Central memory CD8-positive, alpha-beta T cell (primary cell): ENCODE measurements around the gene VSTM5.
A peak's percentile ranks its signal among the peaks of the same experiment; 100 is the strongest.

Source experiments
- ATAC-seq: fragments of 150-1000 bp; cut with Tn5 transposase; replicated peaks from 2 replicates; pipeline ENCODE4 v1.10.0; 2022; ENCODE audit warnings: mild to moderate bottlenecking, moderate FRiP score, moderate number of reproducible peaks; ENCODE audit not compliant: poor library complexity, severe bottlenecking; ENCODE audit errors: extremely low read depth
- DNase-seq, 2 donors: peaks; one replicate each; pipeline ENCODE4 v3.0.0; 2021; ENCODE audit warnings: low spot score in 2 of 2
- H3K27ac Mint-ChIP-seq: one replicate; pipeline ENCODE4 v1.8.0; 2022; ENCODE audit warnings: low read depth, mild to moderate bottlenecking, moderate library complexity, mixed read lengths
- H3K27me3 Mint-ChIP-seq: one replicate; pipeline ENCODE4 v1.8.0; 2022; ENCODE audit warnings: mixed read lengths
- H3K36me3 Mint-ChIP-seq: one replicate; pipeline ENCODE4 v1.8.0; 2022; ENCODE audit warnings: mild to moderate bottlenecking, moderate library complexity, mixed read lengths; ENCODE audit not compliant: insufficient read depth
- H3K4me1 Mint-ChIP-seq: one replicate; pipeline ENCODE4 v1.8.0; 2022; ENCODE audit warnings: mixed read lengths
- H3K4me3 Mint-ChIP-seq: one replicate; pipeline ENCODE4 v1.8.0; 2022; ENCODE audit warnings: mild to moderate bottlenecking, moderate library complexity, mixed read lengths
- H3K9me3 Mint-ChIP-seq: one replicate; pipeline ENCODE4 v1.8.0; 2022; ENCODE audit warnings: mixed read lengths

Gene VSTM5

DNA sequence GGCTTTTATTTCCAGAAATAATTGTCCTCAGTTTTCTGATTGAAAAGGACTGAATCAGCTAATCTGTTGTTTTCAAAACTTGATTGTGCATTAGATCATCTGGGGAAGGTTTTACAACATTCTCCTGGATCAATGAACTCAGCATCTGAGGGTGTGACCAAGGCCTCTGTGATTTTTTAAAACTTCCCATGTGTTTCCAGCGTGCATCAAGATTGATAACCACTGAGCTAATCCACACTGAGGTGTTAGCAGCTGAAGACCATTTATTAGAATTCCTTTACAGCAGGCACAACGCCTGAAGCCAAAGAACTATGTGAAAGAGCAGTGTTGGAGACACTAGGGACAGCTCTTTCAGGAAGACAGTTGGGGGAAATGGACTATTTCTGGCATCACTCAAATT is 10.2 kb downstream of the VSTM5 start:
- no peaks in the 10 kb centered on the region for H3K9me3 Mint-ChIP-seq

DNA sequence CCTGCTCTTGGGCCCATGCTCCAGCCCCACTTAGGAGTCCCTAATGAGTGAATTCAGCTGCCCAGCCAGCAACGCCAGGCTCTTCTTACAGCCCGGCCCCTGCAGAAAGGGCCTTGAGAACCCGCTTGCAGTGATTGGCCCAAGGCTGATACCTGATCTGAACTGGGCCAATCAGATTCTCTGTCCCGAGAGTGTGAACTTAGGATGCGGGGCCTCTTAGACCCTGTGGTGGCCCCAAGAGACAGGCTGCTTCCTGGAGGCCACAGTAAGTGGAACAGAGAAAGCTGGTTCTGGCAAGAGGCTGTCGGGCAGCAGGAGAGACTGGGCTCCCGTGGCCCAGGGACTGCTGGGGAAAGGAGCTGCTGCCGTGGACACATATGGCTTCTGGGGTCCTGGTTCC is 11.5 kb downstream of the VSTM5 start:
- DNase-seq (no peak), ATAC-seq (no peak)
- Mint-ChIP-seq H3K36me3 (no peaks in the 10 kb centered on the region), H3K27ac (no peak overlapping the region), H3K4me1 (no peaks in the 10 kb centered on the region), H3K9me3 (no peaks in the 10 kb centered on the region), H3K4me3 (no peak overlapping the region), H3K27me3 (no peaks in the 10 kb centered on the region)

More for the DNA sequence above, 10.2 kb downstream of the VSTM5 start:
- no peak for ATAC-seq
- no peak overlapping the region for H3K4me3 Mint-ChIP-seq
- no peak overlapping the region for H3K27ac Mint-ChIP-seq
- H3K27me3 Mint-ChIP-seq = no peaks in the 10 kb centered on the region
- DNase-seq = no peak
- H3K4me1 Mint-ChIP-seq = no peaks in the 10 kb centered on the region
- no peaks in the 10 kb centered on the region for H3K36me3 Mint-ChIP-seq

DNA sequence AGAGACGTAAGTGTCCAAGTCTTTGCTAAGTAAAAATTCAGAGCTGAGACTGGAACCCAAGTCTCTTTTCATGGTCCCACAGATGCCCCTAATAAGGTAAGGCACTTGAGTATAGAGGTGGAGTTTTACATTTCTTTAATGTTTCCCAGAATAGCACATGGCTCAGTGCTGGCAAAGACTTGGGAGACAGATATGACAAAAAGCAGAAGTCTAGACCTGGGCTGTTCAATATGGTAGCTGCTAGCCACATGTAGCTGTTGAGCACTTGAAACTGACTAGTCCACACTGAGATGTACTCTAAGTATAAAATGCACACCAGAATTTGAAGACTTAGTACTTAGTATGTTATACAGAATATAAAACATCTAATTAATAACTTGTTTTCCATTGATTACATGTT is 17.6 kb downstream of the VSTM5 start:
- DNase-seq (no peak), ATAC-seq (no peak)
- Mint-ChIP-seq H3K27me3 (peaks cover 15% of the 10 kb centered on the region), H3K9me3 (no peaks in the 10 kb centered on the region), H3K27ac (no peak overlapping the region), H3K4me3 (no peak overlapping the region), H3K36me3 (no peaks in the 10 kb centered on the region), H3K4me1 (no peaks in the 10 kb centered on the region)

DNA sequence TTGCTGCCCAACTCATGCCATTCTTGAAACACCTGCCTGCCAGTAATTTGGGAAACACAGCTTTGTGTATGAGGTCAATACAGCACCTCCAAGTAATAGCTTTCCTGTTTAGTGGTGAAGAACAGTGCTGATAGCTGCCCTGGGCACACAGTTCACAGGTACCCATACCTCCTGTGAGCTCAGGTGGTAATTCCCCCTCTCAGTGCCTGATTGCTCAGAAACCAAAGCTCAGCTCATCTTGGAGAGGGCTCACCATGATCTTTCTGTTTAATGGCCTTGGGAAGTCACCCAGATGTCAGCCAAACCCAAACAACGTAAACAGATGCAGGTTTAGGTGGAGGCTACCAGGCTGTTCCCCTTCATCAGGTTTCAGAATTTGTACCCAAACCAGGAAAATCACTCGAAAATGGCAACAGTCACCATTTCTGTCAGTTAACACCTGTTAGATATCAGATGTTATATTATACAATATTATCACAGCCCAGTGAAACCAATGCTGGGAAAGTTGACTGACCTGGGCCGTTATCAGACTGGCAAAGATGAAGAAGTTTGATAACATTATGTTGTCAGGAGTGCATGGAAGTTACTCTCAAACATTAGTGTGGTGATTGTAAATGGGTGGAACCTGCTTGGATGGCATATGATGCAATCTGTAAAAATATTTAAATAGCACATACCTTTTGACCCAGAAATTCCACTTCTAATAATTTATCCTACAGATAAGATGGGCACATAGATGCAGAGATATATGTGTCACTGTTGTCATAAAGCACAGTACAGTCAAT is 18.9 kb downstream of the VSTM5 start:
- H3K4me1 Mint-ChIP-seq = no peaks in the 10 kb centered on the region
- no peak for DNase-seq
- no peak for ATAC-seq
- peaks cover 15% of the 10 kb centered on the region for H3K27me3 Mint-ChIP-seq
- H3K27ac Mint-ChIP-seq = no peak overlapping the region
- no peaks in the 10 kb centered on the region for H3K9me3 Mint-ChIP-seq
- H3K4me3 Mint-ChIP-seq = no peak overlapping the region
- no peaks in the 10 kb centered on the region for H3K36me3 Mint-ChIP-seq

DNA sequence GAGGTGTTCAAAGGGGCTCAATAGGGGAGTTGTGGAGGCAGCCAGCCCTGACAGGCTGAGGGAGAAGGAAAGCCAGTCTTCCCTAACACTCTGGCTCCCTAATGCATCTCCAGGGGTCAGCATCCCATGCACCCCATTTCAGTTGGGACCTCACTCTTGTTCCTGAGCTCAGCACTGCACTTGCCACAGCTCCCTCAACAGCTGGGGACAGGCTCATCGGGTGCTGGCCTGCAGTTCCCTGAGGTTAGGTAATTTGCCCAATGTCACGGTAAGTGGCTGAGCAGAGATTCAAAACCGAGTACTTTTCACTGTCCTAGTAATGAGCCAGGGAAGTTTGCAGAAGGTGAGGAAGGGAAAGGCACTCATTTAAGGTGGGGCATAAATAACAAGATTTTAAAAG is 20.8 kb downstream of the VSTM5 start:
- no peak overlapping the region for H3K27ac Mint-ChIP-seq
- H3K27me3 Mint-ChIP-seq = peaks cover 16% of the 10 kb centered on the region
- no peaks in the 10 kb centered on the region for H3K9me3 Mint-ChIP-seq
- no peaks in the 10 kb centered on the region for H3K36me3 Mint-ChIP-seq
- no peaks in the 10 kb centered on the region for H3K4me1 Mint-ChIP-seq
- DNase-seq (no peak), ATAC-seq (no peak)
- no peak overlapping the region for H3K4me3 Mint-ChIP-seq

DNA sequence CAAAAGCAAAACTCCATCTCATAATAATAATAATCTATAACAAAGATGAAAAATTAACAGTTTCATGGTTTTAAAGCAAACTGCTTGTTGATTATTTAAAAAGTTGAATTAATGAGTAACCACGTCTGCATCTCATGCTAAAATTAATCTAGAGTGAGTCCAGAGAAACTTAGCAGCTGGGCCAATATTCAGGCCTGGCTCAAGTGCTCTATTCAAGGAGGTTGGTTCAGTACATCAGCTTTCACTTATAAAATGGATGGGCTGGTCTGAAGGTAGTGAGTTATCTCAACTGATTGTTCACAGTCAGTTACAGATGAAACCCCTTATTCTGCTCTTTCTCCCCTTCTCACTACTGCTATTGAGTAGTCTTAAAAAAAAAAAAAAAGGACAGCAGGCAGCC is 23.1 kb downstream of the VSTM5 start:
- Mint-ChIP-seq H3K9me3 (no peaks in the 10 kb centered on the region), H3K4me1 (no peaks in the 10 kb centered on the region), H3K27me3 (peaks cover 26% of the 10 kb centered on the region), H3K4me3 (no peak overlapping the region), H3K36me3 (peaks cover 2% of the 10 kb centered on the region), H3K27ac (no peak overlapping the region)
- ATAC-seq = no peak
- no peak for DNase-seq

DNA sequence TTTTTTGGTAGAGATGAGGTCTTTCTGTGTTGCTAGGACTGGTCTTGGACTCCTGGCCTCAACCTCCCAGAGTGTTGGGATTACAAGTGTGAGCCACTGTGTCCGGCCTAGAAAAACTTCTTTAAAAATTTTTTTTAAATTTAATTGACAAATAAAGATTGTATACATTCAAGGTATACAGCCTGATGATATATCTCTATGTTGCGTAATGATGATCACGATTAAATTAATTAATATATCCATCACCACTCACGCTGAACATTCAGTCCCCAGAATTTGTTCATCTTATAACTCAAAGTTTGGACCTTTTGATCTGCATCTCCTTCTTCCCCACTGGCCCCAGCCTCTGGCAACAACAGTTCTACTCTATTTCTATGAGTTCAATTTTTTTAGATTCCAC is 27.2 kb downstream of the VSTM5 start:
- Mint-ChIP-seq H3K27ac (no peak overlapping the region), H3K36me3 (peaks cover 2% of the 10 kb centered on the region), H3K4me3 (no peak overlapping the region), H3K4me1 (no peaks in the 10 kb centered on the region), H3K27me3 (peaks cover 11% of the 10 kb centered on the region), H3K9me3 (no peaks in the 10 kb centered on the region)
- ATAC-seq (no peak), DNase-seq (no peak)

DNA sequence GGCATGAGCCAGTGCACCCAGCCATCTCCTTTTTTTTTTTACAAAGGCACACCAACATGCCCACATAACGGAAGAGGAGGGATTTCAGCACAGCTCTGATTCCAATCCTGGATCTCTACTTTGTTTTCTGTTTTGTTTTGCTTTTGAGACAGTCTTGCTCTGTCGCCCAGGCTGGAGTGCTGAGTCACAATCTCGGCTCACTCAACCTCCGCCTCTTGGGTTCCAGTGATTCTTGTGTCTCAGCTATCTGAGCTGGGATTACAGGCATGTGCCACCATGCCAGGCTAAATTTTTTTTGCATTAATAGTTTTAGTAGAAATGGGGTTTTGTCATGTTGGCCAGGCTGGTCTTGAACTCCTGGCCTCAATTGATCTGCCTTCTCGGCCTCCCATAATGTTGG is 28.1 kb downstream of the VSTM5 start:
- ATAC-seq = no peak
- Mint-ChIP-seq H3K27me3 (peaks cover 11% of the 10 kb centered on the region), H3K9me3 (no peaks in the 10 kb centered on the region), H3K4me1 (no peaks in the 10 kb centered on the region), H3K36me3 (peaks cover 2% of the 10 kb centered on the region), H3K4me3 (no peak overlapping the region), H3K27ac (no peak overlapping the region)
- DNase-seq = no peak

DNA sequence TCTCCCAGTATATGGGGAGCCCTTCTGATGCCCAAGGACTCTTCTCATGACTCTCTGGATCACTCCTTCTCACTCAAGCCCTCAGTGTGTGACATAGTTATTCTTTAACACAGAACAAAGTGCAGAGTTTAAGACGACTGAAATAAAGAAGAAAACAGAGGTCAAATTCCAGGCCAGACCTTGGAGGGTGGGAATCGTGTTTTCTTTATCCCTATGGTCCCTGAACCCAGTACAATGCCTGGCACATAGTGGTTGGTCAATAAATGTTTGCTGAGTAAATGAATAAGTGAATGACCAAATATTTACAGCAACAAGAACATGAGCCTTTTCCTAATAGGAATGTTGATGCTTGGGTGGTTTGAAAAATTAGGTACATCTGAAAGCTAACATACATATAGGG is 28.8 kb downstream of the VSTM5 start:
- H3K27me3 Mint-ChIP-seq = peaks cover 11% of the 10 kb centered on the region
- ATAC-seq = no peak
- peaks cover 2% of the 10 kb centered on the region for H3K36me3 Mint-ChIP-seq
- H3K9me3 Mint-ChIP-seq = no peaks in the 10 kb centered on the region
- H3K4me3 Mint-ChIP-seq = no peak overlapping the region
- DNase-seq = no peak
- no peaks in the 10 kb centered on the region for H3K4me1 Mint-ChIP-seq
- H3K27ac Mint-ChIP-seq = no peak overlapping the region

DNA sequence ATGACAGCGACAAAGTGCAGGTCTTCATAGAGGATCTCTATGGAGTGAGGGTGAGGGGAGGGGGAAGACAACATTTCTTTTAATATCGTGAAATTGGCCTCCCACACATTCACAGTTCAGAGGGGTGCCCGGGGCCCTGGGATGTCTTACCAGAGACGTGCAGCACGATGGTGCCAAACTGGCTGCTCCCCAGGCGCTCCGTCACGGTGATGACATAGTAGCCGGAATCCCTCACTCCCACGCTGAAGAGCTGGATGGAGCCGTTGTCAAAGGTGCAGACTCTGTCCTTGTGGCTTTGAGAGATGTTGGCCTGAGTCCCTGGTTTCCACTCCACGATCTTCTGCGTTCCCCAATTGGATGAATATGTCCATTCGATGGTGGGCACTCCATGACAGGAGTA is 29.6 kb downstream of the VSTM5 start:
- ATAC-seq = no peak
- Mint-ChIP-seq H3K9me3 (no peaks in the 10 kb centered on the region), H3K4me3 (no peak overlapping the region), H3K4me1 (no peaks in the 10 kb centered on the region), H3K27me3 (peaks cover 11% of the 10 kb centered on the region), H3K27ac (no peak overlapping the region), H3K36me3 (peaks cover 2% of the 10 kb centered on the region)
- no peak for DNase-seq

DNA sequence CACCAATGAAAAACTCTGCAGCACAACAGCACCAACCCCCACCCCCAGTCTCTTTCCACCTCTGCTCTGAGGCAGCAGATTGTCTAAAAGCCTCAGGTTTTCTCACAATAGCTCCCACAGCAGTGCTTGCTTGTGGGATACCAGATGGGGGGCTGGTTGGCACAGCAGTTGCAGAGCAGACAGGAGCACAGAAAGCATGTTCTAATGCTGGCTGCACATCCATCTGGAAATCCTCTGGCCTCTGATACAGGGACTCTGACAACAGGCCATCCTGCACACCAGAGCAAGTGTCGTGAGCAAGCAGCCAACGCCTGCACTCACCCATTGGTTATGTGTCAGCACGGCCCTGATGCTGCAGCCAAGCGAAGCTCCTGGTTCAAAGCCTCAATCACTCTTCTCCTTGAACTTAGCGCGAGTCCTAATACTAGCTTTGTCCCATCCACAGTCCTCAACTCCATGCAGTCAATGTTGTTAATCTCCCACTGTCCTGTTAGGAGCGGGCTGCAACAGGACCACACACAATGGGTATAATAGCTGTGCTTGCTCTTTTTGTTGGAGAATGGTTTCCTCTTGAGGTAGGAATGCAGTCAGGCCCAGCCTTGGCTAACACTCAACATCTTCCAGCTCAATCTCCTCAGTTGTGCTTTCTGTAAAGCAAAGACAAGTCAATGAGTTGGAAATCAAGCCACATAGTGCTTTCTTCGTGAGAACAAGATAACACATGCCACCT is 30.3 kb downstream of the VSTM5 start:
- H3K4me1 Mint-ChIP-seq = no peaks in the 10 kb centered on the region
- H3K27me3 Mint-ChIP-seq = peaks cover 11% of the 10 kb centered on the region
- no peak overlapping the region for H3K27ac Mint-ChIP-seq
- H3K9me3 Mint-ChIP-seq = no peaks in the 10 kb centered on the region
- H3K4me3 Mint-ChIP-seq = no peak overlapping the region
- no peak for DNase-seq
- H3K36me3 Mint-ChIP-seq = peaks cover 5% of the 10 kb centered on the region
- no peak for ATAC-seq

DNA sequence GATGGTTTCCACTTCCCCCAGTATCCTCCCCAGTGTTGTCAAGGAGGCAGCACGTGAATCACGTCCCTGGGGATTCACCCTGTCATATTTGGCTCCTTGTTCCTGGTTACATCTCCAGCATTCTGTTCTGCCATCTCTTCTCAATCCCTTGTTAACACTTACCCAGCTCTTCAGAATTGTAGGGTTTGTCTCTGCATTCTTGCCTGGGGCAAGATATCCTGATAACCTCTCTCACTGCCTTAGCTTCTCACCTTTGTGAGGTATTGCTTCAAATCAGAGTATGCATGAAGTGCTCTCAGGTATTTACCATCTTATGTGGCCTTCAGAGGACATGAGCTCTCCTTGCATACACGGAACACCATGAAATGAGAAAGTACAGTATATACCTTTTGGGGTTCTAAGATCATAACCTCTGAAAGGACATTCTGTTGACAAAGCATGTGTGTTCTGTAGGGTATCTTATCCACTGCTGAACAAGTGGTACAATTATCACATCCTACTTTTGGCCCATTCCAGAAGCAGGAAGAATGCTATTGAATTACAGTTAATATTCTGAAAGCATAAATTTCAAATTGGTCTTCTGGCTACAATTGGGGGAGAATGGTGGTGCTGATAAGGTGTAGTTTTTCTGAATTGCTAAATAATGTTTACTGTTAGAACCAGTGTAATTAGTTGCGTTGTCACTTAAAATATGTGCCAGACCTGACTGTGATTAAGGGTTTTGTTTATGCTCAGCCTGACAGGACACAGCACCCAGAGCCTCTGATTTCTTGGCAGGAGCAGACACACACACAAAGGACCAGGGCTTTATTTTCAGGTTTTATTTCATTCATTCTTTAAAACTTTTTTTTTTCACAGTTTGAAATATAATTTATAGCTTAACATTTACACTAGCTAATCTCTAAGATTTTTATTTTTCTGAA is 32.7 kb downstream of the VSTM5 start:
- Mint-ChIP-seq H3K4me3 (no peak overlapping the region), H3K27me3 (no peaks in the 10 kb centered on the region), H3K4me1 (no peaks in the 10 kb centered on the region)

More for the DNA sequence above, 32.7 kb downstream of the VSTM5 start:
- no peak for DNase-seq
- no peaks in the 10 kb centered on the region for H3K9me3 Mint-ChIP-seq
- H3K27ac Mint-ChIP-seq = peak overlapping the region; percentile 33
- H3K36me3 Mint-ChIP-seq = peaks cover 20% of the 10 kb centered on the region
- ATAC-seq = no peak
